Stimulated activated CD4-positive, alpha-beta T cell treated with anti-CD3 and anti-CD28 coated beads, Interleukin-4, amount 100 ng/mL, for 4 hours (primary cell): Measurements from ENCODE around the gene MOB2.

Experiments used
- DNase-seq, 2 experiments: peaks; one replicate each; pipeline ENCODE4 v3.0.0-alpha.2; 2020

Gene MOB2, protein sequence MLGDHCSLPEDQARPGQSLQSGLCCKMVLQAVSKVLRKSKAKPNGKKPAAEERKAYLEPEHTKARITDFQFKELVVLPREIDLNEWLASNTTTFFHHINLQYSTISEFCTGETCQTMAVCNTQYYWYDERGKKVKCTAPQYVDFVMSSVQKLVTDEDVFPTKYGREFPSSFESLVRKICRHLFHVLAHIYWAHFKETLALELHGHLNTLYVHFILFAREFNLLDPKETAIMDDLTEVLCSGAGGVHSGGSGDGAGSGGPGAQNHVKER

DNA sequence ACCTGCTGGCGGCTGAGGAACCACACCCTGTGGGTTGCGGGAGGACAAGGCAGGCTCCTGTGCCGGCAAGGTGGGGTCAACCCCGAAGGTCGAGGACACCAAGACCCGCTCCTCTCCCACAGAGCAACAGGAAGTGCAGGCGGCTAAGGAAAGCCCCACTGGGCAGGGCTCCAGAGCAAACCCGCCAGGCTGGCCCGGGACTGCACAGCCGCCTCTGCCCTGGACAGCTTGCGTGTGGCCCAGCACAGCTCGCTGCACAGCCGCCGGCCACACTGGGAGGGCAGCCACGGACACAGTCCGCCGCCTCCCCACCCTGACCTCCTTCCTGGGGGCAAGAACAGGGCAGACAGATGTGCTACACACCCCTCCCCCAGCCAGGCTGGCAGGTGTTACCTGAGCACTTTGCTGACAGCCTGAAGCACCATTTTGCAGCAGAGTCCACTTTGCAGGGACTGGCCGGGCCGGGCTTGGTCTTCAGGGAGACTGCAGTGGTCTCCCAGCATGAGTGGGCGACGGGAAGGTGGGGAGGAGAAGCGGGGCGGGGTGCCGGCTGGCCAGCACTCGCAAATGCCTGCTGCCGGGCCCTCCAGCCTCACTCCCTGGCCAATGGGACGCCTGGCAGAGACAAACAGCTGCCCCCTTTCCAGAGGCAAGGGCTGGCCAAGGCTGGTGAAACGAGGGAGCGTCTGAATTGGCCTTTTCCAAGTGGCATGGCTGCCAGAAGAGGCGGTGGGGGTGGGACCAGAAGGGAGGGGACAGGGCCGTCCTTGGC lies at the start of gene MOB2:
TSS of gene MOB2 (minus strand) at position 726 of the 772 bp plus-strand sequence. CDS start at position 503, 223 bp downstream.
- no peak for DNase-seq

DNA sequence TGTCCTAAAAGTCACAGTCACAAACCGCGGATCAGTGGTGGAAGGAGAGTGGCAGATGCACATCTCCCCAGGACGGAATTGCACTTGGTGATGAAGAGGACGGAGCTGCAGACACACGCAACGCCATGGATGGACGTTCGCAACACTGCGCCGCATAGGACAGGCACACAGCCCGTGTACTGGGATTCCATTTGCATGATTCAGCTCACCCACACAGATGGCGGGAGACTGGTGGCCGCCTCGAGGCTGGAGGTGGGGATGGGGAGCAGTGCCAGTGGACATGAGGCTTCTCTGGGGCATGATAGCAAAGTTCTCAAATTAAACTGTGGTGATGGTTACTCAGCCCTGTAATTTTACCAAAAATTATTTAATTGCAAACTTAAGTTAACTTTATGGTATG lies 48.1 kb upstream of the MOB2 start:
- no peak for DNase-seq

DNA sequence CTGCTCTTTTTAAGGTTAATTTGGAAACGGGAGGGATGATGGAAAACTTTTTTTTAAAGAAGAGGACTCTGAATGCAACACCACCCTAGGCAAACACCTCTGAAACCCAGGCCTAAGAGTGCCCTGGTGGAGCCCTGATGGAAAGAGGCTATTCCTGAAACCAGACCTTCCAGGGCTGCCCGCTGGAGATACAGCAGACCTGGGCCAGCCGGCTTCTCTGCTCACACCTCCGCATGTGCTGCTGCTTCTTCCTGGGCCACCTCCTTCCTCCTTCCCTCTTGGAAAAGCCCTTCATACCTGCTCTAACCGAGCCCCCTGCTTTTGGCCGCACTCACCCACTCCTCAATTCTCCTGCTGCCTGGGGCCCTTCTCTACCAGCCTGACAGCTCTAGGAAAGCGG lies 47.6 kb upstream of the MOB2 start:
- DNase-seq: no peak

DNA sequence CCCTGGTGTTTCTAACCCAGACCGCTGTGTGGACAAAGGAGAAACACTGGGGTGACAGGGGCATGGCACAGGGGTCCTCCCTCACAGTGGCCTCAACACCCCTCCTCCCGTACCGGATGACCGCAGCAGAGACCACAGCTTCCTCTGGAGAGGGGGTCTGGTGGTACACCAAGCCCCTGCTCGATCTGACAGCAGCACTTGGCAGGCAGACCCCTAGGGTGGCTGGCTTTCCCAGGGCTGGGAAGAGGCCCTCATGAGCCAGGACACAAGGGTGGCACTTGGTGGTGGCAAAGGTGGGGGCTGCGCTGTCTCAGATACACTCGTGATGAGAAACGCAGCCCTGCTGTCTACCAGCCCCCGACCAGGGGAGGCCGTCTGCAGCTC lies 46.8 kb upstream of the MOB2 start:
- no peak for DNase-seq

DNA sequence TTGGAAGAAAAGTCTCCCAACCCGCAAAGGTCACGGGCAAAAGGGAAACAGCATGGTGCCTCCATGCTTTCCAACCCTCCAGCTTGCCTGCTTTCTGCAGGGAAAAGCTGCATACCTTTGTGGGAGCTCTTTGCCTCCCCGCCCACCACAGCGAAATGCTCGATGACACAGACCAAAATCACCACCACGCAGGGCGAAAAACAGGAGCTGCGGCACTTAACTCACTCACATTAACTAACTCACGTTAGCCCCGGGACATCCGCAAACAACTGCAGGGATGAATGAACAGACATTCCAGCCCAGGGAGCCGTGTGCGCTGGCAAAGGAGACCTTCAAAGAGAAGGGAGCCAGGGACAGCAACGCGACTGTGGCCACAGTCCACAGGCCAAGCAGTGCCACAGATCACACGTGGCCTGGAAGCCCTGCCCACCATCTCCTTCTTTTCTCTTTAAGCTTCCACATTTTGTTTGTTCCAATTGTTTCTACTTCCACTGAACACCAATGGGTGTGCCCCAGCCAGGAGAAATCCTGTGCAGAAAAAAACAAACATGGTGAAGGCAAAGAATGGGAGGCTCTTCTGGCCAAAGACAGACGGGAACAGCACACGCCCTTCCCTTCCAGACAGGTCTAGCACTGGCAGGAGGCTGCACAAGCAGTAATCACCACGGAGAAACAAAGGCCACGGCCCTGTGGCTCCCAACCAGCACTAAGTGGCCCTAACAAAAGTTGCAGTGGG lies 46.2 kb upstream of the MOB2 start:
- DNase-seq: no peak

DNA sequence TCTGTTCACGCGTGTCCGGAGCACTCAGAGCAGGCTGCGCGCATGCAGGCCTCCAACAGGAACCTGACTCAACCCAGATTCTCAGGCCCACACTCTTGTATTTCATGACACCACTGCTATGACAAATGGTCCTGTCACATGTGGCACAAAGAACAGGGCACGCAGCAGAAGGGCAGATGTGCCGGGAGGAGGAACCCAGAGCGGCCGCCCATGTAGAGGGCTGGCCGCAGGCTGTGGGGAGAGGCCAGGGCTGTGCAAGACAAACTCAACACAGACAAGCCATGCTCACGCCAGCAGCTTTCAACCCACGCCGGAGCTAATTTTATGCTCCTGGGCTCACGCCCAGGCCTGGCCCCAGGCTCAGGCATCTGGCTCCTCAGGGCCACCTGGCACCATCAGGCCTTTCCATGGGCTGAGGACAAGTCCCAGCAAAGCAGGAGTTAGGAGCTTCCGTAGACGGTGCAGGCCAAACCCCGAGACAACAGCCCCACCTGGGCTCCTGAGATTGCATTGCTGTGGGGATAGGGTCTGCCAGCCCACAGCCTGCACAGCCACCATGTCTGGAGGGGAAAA lies 45.5 kb upstream of the MOB2 start:
- no peak for DNase-seq

DNA sequence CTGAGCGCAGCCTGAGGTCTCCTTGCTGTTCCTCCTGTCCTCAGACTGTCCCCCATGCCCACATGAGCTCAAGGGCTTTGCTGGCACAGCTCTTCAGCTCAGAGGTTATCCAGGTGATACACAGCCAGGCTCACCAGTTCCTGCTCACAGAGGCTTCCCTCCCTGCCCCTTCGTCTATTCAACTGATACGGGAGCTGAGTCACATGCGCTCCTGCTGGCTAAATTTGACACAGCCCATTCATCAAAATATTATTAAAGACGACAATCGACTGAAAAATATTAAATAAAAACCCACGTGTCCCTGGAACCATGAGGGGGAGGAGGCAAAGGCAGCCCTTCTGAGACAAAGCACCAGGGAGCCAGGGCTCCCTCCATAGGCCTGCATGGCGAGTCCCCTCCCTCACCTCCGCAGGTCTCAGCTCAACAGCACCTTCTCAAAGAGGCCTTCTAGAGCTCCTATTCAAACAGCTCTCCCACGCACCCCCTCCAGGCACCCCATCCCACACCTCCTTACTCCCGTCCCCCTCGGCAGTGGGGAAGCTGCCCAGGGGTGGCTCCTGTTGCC lies 45.0 kb upstream of the MOB2 start:
- no peak for DNase-seq

DNA sequence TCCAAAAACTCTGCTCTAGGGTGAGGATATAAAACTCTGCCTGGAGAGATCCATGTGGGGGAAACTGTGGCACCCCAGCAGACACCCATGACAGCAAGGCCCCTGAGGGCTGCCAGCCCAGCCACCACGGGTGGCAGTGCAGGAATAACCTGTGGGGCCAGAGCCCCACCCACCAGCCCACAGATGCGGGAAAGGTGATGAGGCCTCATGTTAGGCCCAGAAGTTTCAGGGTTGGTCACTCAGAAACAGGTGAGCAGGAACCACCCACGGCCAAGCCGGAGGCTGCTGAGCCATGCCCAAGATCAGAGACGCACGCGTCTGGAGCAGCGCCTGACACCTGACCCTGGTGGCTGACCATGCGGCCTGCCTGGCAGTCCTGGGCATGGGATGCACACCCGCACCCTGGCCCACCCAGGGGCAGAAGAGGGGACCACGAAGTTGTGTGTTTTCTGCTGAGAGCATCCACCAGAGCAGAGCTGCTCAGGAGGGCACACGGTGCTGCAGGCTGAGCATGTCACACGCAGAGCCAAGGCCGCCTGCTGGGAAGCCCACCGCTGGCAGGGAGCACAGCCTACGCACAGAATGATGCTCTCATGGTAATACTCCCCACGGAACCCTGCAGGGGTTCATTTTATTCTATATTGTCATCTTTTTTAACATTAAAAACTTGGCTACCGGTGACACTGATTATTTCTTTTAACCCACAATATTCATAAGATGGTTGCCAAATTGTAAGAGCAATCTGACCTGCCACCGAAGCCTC lies 44.3 kb upstream of the MOB2 start:
- DNase-seq: no peak

DNA sequence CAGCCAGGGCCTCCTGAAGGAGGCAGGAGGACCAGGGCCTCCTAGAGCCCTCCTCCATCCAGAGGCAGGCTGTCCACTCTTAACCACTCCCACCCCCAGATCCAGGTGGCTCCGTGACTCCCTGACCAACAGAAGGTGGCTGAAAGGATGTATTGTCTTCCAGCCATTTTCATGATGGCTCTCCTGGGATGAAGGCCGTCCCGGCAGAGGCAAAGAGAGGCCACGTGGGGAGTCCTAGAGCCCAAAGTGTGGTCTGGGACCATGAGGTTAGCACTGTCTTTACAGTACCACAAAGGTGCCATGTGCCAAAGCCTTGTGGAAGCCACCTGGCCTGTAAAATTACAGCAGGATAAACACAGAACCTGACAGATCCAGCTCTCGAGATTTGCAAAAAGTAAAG lies 43.2 kb upstream of the MOB2 start:
- DNase-seq: no peak

DNA sequence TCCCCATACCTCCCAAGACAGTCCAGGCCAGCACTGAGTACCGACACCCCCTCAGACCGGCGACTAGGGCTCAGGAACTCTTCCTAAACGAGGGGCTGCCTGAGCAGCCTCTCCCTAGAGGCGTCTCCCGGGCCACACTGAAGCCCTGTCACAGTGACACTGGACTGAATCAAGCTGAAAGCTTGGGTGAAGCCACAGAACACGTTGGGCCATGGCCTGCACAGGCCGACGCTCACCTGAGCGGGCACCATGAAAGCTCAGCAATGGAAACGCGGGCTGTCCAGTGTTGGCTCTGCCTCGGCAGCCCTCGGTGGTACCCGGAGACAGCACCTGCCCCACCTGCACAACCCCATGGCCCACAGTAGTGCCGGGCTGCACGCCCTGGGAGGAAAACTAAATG lies 42.7 kb upstream of the MOB2 start:
- DNase-seq: no peak

DNA sequence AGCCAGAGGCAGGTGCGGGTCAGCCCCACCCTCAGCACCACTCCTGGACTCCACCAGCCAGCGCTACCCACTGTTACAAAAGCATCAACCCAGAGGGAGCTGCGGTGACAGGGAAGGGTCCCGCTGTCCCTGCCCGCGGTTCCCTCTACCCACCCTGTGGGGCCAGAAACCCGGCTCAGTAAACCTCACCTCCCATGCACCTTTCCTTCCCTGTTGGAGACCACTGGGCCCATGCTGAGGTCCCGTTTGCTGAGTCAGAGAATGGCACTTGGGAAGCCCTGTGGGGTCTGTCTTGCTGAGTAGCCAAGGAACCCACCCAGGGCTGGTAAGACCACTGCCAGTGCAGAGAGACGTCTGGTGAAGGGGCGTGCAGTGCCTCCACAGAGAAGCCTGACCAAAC lies 42.1 kb upstream of the MOB2 start:
- DNase-seq: no peak

DNA sequence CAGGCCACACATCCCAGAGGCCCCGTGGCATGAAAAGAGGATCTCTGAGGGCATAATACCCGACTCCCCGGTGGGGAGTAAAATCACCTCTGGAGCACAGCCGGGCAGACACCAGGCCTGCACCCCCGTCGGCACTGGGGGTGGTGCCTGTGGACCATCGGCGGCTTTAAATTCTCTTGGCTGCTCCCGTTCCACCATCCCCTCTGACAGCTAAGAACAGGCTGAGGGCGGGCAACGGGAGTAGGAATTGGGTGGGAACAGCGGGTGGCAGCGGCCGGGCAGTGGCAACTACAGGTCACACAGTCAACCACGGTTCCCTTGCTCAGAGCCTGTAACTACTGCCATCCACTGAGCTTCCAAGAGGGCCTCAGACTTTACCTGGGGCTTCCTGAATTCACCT lies 40.2 kb upstream of the MOB2 start:
- no peak for DNase-seq

DNA sequence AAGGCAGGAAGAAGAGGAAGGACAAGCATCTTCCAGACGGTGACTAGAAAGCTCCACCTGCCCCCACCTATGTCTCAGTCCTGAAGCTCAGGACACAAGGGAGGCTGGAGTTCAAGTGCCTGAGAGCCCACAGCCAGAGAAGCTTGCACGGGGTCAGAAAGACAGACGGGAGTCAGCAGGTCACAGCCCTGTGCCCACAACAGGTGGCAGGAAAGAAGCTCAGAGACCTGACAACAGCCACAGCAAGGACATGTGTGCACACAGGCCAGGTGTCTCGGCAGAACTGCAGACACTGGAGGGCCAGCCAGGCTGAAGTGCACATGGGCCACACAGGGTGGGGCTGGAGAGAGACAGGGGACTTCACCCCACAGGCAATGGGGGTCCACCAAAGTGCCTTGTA lies 37.2 kb upstream of the MOB2 start:
- DNase-seq: no peak

DNA sequence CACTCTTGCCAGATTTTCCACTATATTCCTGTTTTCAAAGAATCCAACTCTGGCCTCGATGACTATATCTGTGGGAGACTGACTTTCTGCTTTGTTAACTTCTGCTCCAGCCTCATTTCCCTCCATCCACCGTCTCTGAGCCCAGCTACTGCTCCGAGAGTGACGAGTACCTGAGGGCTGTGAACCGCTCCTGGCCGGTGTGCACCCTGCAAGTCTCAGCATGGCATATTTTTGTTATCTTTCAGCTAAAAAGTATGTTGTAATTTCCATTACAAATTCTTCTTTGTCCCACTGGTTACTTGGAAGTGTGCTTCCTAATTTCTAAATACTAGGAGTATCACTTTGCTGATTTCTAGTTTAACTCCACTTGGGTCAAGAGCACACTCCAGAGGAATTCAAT lies 36.5 kb upstream of the MOB2 start:
- no peak for DNase-seq

DNA sequence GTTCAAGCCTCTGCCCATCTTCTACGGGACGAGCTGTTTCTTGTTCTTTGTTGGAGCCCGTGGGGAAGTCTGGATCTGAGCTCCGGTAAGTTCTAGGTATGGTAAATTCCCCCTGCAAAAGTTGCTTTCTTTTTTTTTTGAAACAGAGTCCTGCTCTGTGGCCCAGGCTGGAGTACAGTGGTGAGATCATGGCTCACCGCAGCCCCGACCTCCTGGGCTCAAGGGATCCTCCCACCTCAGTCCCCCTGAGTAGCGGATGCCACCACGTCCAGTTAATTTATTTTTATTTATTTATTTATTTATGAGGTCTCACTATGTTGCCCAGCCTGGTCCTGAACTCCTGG lies 35.5 kb upstream of the MOB2 start:
- DNase-seq: no peak

DNA sequence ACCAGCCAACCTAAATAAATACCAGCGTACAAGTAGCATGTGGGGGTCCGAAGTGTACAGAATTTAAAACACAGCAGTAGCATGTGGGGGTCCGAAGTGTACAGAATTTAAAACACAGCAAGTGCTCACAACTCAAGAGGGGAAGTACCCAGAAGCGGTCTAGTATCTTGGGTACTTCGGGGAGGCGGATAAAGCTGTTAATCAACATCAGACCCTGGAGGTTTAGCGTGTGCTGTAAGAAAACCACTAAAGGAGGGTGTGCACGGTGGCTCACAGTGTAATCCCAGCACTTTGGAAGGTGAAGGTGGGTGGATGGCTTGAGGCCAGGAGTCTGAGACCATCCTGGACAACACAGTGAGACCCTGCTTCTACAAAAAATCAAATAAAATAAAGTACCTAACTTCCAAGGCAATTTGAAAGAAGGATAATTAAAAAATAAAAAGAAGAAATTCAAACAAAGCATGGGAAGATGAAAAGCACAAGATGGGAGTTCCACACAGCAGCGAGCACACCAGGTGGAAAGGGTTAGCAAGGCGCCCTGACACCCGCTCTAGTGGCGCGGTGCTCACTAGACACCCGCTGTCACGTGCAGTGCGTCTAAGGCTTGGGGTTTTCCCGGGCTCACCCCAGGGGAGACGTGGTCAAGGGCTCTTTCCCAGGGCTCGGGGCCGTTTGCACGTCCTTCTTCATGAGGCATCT lies 35.0 kb upstream of the MOB2 start:
- no peak for DNase-seq

DNA sequence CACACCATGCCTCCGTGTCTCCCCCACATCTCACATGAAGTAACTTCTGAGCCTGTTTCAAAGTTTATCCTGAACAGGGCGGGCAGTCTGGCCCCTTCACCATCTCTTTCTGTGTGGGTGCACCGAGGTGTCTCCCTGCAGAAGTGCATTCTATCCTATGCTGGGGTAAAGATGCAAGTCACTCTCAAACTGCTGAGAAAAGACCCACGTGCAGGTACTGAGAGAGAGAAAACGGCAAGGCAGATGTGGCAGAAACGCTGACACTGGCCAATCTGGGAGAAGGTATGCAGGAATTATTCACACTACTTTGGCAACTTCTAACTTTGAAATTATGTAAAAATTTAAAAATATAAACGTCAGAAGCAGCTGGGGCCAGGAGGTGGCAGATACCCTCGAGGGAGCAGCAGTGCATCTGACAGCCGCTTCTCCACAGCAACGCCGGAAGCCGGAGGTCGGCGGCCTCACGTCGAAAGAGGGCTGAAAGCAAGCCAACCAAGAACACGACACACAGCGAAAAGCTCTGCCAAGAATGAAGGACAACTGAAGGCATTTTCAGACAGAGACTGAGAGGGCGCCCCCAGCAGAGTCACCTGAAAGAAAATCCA lies 34.2 kb upstream of the MOB2 start:
- DNase-seq: no peak

DNA sequence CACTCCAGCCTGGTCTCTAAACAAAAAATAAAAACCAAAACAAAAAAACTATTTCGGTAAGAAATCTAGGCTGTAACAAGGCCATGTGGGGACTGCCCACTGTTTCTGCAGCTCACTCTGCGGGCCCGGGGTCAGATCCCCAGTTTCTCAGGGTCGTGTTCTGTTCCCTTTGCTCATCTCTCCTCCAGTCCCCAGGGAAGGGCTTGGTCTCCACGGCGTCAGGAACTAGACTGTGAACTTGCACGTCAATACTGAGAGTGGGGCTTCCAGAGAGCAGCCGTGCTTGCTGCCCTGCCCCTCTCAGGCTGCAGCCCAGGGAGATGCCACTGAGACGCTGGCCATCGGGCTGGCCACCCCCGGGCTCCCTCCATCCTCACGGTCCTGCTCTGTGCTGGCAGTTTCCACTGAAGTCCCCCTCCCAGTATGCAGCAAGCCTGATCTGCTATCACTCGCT lies 33.7 kb upstream of the MOB2 start:
- DNase-seq: no peak

DNA sequence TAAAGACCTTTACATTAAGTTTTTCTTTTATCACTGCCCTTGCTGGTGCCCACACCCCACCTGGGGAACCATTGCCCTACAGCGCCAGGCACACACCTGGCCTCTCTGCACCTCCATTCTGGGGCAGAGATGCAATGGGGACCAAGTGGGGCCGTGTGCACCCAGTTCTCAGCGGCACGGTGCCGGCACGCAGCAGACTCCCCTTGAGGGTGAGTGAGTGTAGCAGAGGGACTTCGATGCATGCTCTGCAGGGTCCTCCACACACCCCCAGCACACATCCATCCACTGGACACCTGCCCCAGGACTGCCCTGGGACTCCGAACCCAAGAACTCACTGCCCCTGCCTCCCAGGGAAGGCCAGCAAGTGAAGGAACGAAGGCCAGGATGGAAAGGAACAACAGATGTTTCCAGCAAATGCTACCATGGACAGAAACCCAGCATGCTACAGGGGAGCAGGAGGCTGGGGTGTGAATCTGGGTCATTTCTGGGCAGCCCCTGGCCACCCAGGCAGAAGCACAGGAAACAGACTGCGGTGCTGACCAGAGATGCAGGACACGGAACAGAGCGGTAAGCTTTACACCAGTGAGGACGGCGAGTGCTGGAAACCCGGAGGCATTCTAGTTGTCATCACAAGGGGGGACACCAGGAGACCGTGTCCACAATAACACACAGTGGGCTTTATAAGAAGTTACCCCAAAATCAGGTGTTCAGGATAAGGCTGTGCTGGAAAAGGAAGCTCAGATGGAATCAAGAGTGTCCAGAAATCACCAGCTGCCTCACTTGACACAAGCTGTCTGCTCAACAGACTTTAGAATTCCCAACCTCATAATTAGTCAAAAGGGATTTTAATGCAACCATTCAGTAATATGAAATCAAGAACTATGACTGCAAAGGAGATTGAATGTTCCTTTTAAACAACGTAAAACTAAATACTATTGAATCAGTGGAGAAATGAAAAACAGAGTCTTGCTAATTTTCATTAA lies 32.7 kb upstream of the MOB2 start:
- no peak for DNase-seq

DNA sequence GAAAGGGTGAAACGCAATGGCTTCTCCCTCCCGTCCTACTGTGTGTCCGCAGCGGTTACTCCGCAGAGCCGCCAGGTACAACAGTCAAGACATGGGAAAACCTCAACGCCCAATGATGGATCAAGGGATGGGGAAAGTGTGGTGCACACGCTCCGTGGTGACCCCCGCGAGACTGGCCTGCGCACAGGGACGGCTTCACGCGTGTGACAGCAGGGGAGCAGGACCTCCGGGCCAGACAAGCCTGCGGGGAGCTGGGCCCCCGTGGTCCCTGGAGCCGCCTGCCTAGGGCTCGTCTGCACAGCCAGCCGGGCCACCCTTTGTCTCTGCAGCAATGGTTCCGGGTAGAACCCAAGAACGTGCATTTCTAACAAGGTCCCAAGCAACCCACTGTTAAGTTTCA lies 31.7 kb upstream of the MOB2 start:
- DNase-seq: no peak
